Superior temporal gyrus (tissue), 1 donor: ENCODE results near the gene ABCA7.

Source experiments
- DNase-seq: peaks from one replicate; pipeline ENCODE4 v3.0.0-alpha.2; 2016; ENCODE audit errors: extremely low spot score

ABCA7 gene

DNA sequence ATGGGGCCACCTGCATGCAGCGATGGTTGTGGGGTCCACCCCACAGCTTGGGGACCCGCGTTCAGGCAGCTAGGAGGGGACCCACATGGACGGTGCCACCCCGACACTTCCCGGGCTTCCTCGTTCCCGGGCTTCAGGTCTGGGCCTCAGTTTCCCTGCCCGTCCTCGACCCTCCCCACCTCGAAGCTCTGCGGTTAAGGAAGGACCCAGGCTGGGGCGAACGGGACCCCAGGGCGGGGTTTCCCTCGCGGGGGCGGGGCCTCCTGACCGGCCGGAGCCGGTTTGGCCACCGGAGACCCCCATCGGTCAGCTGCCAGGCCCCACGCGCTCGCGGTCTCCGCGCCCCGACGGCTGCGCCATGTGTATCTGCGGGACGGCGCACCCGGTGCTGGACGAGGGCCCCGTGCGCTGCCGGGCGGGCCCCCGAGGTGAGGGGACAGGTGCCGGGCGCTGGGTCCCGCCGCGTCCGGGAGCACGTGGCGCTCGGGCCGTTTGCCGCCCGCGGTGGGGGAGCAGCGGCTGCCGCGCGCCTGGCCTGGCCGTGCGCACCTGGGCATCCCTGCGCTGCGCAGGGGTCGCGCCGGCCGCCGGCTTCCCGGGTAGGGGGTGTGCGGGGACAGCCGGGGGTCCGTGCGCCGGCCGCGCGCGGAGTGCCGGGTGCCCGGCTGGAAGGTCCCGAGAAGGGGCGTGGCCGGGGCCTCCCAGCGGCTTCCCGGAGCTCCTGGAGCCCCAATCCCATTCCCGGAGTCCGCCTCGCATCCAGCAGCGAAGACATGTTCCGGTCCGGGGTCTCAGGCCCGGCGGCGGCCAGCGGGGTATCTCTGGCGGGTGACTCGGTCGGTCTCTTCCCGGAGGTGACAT, 31.3 kb downstream of the ABCA7 start:
- DNase-seq = no peak

DNA sequence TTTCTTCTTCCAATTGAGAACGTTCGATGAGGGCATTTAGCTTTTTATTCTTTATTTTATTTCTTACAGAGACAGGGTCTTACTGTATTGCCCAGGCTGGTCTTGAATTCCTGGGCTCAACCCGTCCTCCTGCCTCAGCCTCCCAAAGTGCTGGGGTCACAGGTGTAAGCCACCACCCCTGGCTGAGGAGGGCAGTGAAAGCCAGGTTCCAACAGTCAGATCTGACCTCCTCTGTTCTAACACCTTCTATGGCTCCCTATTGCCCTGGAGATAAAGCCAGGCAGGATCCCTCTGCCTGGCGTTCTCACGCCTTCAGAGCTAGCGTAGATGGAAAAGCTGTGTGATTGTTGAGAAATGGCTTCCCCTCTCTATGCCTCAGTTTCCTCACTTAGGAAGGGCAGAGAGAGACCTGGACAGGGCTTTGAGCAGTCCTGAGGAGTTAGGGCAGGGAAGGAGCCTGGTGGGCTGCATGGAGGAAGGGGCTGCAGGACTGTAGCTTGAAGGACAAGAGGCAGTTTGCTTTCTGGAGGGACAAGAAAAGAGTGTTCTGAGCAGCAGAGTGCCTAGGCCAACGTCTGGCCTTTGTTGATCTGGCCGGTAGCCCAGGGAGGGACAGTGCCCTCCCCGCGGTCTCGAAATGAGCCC, 32.6 kb downstream of the ABCA7 start:
- DNase-seq = no peak

DNA sequence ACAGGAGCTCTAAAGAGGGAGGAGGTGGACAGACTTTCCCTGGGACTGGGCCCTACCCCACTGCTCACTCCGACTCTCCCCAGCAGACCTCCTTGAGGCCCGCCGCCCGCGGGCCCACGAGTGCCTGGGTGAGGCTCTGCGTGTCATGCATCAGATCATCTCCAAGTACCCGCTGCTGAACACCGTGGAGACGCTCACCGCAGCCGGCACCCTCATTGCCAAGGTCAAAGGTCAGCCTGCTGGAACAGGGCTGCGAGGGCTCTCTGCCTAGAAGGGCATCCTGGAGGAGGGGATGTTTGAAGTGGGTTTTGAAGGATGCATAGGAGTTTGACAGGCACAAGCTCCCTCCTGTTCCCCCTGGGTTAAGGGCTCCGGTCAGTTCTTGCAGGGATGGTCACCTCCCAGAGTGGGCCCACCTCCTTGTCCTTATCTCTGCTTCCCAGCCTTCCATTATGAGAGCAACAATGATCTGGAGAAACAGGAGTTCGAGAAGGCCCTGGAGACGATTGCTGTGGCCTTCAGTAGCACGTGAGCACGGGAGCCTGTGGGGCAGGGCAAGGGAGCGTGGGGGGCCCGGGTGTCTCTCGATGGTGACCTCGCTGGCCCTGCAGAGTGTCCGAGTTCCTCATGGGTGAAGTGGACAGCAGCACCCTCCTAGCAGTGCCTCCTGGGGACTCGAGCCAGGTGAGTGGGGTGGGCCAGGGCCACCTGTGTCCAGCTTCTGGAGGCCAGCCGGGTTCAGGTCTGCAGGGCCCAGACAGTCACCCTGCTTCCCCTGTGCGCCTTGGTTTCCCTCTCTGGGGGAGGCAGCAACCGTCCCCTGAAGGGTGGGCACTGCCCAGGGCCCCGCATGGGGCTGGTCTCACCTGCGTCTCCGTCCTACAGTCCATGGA, 33.4 kb downstream of the ABCA7 start:
- no peak for DNase-seq

DNA sequence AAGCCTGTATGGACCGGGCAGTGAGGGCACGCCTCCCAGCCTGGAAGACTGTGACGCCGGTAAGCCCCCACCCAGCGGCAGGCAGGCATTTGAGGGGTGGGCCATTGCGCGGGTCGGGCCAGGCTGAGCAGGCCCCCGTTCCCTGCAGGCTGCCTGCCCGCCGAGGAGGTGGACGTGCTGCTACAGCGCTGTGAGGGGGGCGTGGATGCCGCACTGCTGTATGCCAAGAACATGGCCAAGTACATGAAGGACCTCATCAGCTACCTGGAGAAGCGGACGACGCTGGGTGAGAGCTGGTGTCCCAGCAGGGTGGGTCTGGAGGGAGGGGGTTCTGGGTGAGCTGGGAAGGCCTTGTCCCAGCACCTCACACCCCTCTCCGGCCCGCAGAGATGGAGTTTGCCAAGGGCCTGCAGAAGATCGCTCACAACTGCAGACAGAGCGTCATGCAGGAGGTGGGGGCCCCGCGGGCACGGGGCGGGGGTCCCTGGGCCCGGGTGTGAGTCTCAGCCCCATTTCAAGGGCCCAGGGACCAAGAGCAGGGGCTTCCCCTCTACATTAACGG, 34.1 kb downstream of the ABCA7 start:
- DNase-seq = no peak

DNA sequence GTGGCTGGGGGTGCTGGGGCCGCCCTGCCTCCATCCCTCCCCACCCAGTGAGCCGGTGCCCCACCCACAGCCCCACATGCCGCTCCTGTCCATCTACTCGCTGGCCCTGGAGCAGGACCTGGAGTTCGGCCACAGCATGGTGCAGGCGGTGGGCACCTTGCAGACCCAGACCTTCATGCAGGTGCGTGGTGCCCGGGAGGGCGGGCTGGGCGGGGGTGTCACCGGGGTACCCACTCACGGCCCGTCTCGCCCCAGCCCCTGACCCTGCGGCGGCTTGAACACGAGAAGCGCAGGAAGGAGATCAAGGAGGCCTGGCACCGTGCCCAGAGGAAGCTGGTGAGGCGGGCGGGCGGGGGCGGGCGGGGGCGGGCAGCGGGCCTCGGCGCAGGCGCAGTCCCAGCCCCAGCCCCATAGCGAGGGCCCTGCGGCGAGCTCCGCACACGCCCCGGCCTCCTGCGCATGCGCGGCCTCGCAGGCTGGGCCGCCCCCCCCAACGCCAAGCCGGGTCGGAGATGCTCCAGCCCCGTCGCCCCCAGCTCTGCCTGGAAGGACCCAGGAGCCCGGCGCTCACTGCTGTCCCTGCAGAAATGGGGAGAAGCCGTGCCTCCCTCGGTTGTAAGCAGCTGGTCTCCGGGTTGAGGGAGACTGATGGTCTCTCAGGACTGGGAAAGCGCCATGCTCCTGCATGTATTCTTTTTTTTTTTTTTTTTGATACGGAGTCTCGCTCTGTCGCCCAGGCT, 34.8 kb downstream of the ABCA7 start:
- DNase-seq = peak; percentile 14

DNA sequence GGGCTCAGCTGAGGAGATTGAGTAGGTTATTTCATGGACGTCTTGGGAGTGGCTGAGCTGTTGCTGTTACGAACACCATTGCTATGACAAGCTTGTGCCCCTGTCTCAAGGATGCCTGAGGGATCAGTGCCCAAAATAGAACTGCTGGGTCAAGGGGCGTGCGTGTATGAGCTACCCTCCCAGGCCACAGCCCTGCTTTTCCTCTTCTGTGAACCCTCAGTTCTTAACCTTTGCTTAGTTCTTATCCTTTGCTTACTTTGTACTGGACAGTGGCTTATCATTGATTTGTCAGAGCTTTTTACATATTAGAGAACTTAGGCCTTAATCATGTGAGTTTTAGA, 36.1 kb downstream of the ABCA7 start:
- DNase-seq = no peak

DNA sequence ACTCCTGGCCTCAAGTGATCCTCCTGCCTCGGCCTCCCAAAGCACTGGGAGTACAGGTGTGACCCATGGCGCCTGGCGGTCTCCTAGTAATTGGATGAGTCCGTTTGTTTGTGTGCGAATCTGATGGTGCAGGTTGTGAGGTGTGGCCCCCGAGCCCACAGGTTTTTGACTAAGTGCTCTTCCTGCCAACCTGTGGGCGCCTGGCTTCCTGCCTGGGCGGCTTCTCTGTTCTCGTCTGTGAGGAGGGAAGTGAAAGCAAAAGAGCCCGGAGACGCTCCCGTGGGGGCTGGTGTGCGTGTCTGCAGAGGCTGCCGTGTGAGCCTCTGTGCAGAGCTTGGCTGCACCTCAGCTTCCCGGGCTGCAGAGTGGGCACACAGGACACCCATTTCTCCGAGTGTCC, 37.0 kb downstream of the ABCA7 start:
- no peak for DNase-seq

DNA sequence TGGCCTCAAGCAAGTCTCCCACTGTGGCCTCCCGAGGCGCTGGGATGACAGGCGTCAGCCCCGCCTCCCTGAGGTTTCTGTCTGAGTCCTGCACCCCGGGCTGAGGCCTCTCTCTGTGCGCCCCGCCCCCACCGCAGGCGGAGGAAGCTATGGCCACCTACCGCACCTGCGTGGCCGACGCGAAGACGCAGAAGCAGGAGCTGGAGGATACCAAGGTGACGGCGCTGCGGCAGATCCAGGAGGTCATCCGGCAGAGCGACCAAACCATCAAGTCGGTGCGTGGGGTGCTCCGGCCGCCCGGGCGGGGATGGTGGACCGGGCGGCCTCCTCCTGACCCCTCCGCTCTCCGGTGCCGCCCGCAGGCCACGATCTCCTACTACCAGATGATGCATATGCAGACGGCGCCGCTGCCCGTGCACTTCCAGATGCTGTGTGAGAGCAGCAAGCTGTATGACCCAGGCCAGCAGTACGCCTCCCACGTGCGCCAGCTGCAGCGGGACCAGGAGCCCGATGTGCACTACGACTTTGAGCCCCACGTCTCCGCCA, 39.7 kb downstream of the ABCA7 start:
- no peak for DNase-seq

DNA sequence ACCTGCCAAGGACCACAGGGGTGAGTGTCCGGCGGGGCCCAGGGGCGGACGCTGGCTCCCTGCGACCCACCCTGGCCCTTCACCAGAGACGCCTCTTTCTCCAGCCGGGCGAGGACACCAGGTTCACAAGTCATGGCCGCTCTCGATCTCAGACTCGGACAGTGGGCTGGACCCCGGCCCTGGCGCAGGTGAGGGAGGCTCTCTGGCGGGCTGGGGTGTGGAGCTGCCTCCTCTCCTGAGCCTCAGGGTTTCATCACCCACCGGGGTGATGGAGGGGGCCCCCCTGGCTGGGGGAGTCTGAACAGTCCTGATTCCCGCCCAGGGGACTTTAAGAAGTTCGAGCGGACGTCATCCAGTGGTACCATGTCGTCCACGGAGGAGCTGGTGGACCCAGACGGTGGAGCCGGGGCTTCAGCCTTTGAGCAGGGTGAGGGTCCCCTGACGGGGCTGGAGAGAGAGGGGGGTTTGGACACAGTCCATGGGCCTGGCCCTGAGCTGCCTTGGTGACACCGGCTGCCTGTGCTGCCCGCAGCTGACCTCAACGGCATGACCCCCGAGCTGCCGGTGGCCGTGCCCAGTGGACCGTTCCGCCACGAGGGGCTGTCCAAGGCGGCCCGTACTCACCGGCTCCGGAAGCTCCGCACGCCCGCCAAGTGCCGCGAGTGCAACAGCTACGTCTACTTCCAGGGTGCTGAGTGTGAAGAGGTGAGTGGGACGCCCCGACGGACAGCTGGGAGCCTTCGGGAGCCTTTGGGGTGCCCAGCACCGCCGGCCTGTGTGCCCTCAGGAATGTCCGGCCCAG, 40.7 kb downstream of the ABCA7 start:
- DNase-seq = no peak

DNA sequence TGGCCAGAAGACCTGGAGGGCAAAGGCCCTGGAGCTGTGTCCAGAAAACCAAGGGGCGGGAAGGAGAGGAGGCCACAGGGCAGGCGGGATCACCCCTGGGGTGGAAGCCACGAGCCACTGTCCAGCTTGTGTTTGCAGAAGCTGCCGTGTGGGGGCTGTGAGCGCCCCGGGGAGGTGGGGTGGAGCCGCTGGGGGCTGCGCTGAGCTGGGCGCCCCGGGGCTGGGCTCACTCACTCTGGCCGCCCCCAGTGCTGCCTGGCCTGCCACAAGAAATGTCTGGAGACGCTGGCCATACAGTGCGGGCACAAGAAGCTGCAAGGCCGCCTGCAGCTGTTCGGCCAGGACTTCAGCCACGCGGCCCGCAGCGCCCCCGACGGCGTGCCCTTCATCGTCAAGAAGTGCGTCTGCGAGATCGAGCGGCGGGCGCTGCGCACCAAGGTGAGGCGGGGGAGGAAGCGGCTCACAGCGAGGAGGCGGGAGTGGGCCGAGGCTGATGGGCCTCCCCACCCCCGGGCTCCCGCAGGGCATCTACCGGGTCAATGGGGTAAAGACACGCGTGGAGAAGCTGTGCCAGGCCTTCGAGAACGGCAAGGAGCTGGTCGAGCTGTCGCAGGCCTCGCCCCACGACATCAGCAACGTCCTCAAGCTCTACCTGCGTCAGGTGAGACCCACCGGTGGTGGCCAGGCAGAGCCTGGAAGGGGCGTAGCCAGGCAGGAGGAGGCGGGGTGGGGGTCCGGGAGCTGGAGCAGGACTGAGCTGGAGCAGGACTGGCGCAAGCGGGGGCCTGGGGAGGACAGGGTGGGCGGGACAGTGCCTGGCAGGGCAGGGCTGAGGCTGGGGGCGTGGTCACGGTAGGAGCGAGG, 41.6 kb downstream of the ABCA7 start:
- no peak for DNase-seq

DNA sequence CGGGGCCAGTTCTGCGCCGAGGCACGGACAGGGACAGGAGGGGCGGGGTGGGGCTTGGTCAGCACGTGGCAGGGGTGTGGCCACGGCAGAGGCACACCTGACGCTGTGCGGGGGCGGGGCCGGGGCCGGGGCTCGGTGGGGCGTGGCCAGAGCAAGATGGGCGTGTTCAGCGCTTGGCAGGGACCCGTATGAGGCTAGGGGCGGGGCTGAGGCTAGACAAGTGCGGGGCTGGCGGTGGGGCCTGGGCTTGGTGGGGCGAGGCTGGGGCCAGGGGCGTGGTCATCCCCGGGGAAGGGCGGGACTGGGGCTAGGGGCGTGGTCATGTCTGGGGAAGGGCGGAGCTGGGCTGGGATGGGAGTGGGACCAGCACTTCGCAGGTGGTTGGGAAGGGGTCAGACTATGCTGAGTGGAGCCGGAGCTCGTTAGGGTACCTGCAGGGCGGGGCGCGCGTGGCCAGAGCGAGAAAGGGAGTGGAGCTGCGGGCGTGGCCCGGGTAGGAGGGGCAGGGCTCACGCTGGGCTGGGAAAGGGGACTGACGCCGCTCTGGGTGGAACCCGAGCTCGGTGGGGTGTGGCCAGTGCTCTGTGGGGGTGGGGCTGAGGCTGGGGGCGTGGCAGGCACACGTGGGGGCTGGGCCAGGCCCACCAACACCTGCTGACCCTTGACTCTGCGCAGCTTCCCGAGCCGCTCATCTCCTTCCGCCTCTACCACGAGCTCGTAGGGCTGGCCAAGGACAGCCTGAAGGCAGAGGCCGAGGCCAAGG, 42.4 kb downstream of the ABCA7 start:
- DNase-seq = no peak

DNA sequence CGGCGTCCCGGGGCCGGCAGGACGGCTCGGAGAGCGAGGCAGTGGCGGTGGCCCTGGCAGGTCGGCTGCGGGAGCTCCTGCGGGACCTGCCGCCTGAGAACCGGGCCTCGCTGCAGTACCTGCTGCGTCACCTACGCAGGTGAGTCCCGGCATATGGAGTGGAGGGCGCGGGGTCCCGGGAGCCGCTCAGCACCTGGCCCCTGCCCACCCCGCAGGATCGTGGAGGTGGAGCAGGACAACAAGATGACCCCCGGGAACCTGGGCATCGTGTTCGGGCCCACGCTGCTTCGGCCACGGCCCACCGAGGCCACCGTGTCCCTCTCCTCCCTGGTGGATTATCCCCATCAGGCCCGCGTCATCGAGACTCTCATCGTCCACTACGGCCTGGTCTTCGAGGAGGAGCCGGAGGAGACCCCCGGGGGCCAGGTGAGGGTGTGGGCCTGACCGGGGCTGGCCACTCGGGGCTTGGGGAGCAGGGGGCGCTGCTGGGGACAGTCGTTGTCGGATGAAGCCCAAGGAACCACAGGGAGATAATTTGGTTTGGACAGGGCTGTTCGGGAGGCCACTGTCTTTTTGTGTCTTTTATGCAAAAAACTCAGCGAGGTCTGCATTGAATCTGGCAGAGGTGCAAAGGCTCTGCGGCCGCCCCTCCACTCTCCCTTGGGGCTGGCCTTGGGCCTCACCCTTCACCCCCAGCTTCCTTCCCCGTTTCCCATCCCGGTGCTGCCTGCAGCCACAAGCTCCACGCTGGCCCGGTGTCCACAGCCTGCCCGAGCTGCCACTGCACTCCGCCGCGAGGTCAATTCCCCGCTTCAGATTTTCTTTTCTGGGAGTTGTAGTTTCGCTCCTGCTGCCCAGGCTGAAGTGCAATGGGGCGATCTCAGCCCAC, 43.3 kb downstream of the ABCA7 start:
- DNase-seq = no peak

DNA sequence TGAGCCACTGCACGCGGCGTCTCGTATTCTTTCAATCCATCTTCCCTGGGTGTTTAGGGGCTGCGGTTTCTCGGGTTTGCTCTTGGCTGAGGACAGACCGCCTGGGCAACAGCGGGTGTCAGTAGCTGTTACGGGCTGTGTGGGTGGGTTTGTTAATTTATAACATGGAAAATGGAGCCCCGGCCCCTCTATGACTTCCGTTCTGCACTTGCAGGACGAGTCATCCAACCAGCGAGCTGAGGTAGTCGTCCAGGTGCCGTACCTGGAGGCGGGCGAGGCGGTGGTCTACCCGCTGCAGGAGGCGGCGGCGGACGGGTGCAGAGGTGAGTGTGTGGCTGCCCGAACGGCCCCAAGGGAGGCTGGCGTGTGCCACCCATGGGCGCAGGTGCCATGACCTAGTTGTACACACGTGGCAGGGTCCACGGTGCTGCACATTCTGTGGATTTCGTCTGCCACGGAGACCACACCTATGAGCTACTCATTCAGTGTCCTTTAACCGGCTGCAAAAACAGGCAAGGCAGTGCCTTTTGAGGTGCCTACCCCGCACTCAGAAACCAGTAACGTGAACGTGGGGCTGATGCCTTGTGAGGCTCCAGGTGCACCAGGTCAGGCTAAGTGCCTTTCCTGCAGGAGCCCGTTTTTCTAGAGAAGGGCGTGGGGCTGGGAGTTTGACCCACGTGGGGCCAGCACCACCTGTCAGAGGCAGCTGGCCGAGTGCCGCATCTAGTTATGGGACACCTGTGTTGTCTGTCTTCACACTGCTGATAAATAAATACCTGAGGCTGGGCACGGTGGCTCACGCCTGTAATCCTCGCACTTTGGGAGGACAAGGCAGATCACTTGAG, 44.3 kb downstream of the ABCA7 start:
- DNase-seq = no peak

DNA sequence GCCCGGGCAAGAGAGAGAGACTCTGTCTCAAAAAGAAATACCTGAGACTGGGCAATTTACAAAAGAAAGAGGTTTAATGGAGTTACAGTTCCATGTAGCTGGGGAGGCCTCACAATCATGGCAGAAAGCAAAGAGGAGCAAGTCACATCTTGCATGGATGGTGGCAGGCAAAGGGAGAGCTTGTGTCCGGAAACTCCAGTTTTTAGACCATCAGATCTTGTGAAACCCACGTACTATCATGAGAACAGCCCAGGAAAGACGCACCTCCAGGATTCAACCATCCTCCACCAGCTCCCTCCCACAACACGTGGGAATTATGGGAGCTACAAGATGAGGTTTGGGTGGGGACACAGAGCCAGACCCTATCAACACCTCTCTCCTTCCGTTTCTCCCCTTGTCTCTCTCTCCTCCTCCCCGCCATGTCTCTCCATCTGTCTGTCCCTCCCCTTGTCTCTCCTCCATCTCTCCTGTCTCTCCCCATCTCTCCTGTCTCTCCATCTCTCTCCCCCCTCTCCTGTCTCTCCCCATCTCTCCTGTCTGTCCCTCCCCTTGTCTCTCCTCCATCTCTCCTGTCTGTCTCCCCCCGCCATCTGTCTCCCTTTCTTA, 45.2 kb downstream of the ABCA7 start:
- no peak for DNase-seq

DNA sequence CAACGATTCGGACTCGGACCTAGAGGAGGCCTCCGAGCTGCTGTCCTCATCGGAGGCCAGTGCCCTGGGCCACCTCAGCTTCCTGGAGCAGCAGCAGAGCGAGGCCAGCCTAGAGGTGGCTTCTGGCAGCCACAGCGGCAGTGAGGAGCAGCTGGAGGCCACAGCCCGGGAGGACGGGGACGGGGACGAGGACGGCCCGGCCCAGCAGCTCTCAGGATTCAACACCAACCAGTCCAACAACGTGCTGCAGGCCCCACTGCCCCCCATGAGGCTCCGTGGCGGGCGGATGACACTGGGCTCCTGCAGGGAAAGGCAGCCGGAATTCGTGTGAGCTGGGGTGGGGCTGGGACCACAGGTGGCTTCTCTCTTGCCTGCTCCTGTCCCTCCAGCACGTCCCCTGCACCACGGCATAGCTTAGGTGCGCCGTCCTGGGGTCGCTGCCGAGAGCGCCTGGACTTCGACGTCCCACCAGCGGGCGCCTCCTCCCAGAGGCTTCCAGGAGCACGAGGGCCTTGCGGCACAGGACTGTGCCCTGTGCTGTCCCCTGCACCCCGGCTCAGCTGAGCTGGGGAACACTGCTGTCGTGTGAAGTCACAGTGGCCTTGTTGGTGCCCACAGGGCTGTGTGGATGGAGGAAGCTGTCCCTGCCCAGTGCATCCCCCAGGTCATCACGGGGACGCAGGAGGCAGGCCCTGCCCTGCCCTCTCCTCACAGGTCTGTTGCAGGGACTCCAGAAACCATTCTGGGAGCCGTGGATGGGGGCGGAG, 46.0 kb downstream of the ABCA7 start:
- no peak for DNase-seq
